ENCODE results near the gene PTGER3.

GRCh38 chr1:70922196-70922595, 125.4 kb downstream of the PTGER3 start:
- TF ChIP-seq CTCF (conservative IDR thresholded peaks at IDR 0.05; ENCODE audit: low read depth in 2 of 2) (no peak), REST (IDR thresholded peaks at IDR 0.05; ENCODE audit: unreplicated experiment) (no peak)

Data from GM23338 (cell line).